OCI-LY1 (cell line): ENCODE measurements around the gene DACT2.

Experiments
- H2AFZ ChIP-seq: fragments of 200-600 bp; sonication (generic), shearing (Covaris generic); 2 replicates; pipeline ENCODE4 v1.6.0; 2014; ENCODE audit warnings: antibody characterized with exemption, mild to moderate bottlenecking, low read length
- H3F3A ChIP-seq: fragments of 200-600 bp; sonication (generic), shearing (Covaris generic); 2 replicates; pipeline ENCODE4 v1.6.0; 2014; ENCODE audit warnings: mild to moderate bottlenecking, antibody characterized with exemption, low read length, moderate library complexity; ENCODE audit not compliant: insufficient read depth
- H3K27ac ChIP-seq: fragments of 200-600 bp; sonication (generic); 2 replicates; pipeline ENCODE4 v1.5.1; 2014; ENCODE audit warnings: low read length, mixed run types, mild to moderate bottlenecking, low read depth; ENCODE audit not compliant: poor library complexity, severe bottlenecking
- H3K27me3 ChIP-seq: fragments of 200-600 bp; sonication (generic); 2 replicates; pipeline ENCODE4 v1.6.0; 2014; ENCODE audit warnings: antibody characterized with exemption, mild to moderate bottlenecking, low read length, moderate library complexity; ENCODE audit not compliant: insufficient read depth
- H3K36me3 ChIP-seq: fragments of 200-600 bp; sonication (generic); 2 replicates; pipeline ENCODE4 v1.6.1; 2014; ENCODE audit warnings: mild to moderate bottlenecking, antibody characterized with exemption, low read length, moderate library complexity, mixed read lengths; ENCODE audit not compliant: insufficient read depth
- H3K4me1 ChIP-seq: fragments of 200-600 bp; sonication (generic); 2 replicates; pipeline ENCODE4 v1.5.1; 2014; ENCODE audit warnings: mild to moderate bottlenecking, low read length, moderate library complexity; ENCODE audit not compliant: insufficient read depth, severe bottlenecking
- H3K4me2 ChIP-seq: fragments of 200-600 bp; sonication (generic), shearing (Covaris generic); 2 replicates; pipeline ENCODE4 v1.6.1; 2014; ENCODE audit warnings: low read length
- H3K4me3 ChIP-seq: fragments of 200-600 bp; sonication (generic); 2 replicates; pipeline ENCODE4 v1.5.1; 2014; ENCODE audit warnings: low read length, low read depth, mild to moderate bottlenecking, mixed read lengths; ENCODE audit not compliant: poor library complexity, severe bottlenecking
- H3K79me2 ChIP-seq: fragments of 200-600 bp; shearing (Covaris generic); 2 replicates; pipeline ENCODE4 v1.6.1; 2016; ENCODE audit warnings: mixed run types, low read length, mixed read lengths; ENCODE audit not compliant: insufficient read depth
- H3K9ac ChIP-seq: fragments of 200-600 bp; sonication (generic), shearing (Covaris generic); 2 replicates; pipeline ENCODE4 v1.6.1; 2014; ENCODE audit warnings: mild to moderate bottlenecking, low read length, mixed read lengths
- H3K9me2 ChIP-seq: fragments of 200-600 bp; sonication (generic), shearing (Covaris generic); 2 replicates; pipeline ENCODE4 v1.6.1; 2014; ENCODE audit warnings: low read depth, mild to moderate bottlenecking, low read length, mixed read lengths
- H3K9me3 ChIP-seq: fragments of 200-600 bp; shearing (Covaris generic); 2 replicates; pipeline ENCODE4 v1.6.1; 2014; ENCODE audit warnings: low read length, mixed read lengths
- H4K20me1 ChIP-seq: fragments of 200-600 bp; sonication (generic), shearing (Covaris generic); 2 replicates; pipeline ENCODE4 v1.6.0; 2016; ENCODE audit warnings: mild to moderate bottlenecking, low read length; ENCODE audit not compliant: insufficient read depth
- CTCF ChIP-seq: fragments of 200-600 bp; sonication (generic), shearing (Covaris generic); IDR thresholded peaks from 2 replicates; pipeline ENCODE4 v1.5.1; 2017; ENCODE audit warnings: mild to moderate bottlenecking, antibody characterized with exemption, low read length, moderate library complexity, mixed read lengths
- EZH2 ChIP-seq: fragments of 200-600 bp; sonication (generic), shearing (Covaris generic); IDR thresholded peaks from 2 replicates; pipeline ENCODE4 v1.8.0; 2017; ENCODE audit warnings: borderline replicate concordance, mixed run types, mild to moderate bottlenecking, antibody characterized with exemption, low read length, moderate library complexity, mixed read lengths

DACT2 gene

GRCh38 chr6:168345896-168346754 is 26.5 kb upstream of the DACT2 start:
- no peak overlapping the region for H3K4me3 ChIP-seq
- H3K4me1 ChIP-seq = no peaks in the 10 kb centered on the region
- no peak overlapping the region for H3K4me2 ChIP-seq
- H2AFZ ChIP-seq = no peak overlapping the region
- no peaks in the 10 kb centered on the region for H3K9me2 ChIP-seq
- H3K79me2 ChIP-seq = no peaks in the 10 kb centered on the region
- no peaks in the 10 kb centered on the region; the same call in 1 of the 2 replicates for H3K27me3 ChIP-seq
- H3K36me3 ChIP-seq = no peaks in the 10 kb centered on the region
- no peaks in the 10 kb centered on the region for H4K20me1 ChIP-seq
- TF ChIP-seq CTCF = no peak
- TF ChIP-seq EZH2 = no peak
- no peak overlapping the region for H3K9ac ChIP-seq
- no peaks in the 10 kb centered on the region for H3F3A ChIP-seq
- H3K27ac ChIP-seq = no peak overlapping the region
- H3K9me3 ChIP-seq = no peaks in the 10 kb centered on the region

GRCh38 chr6:168345266-168345665 is 25.7 kb upstream of the DACT2 start:
- no peaks in the 10 kb centered on the region for H3K79me2 ChIP-seq
- no peak overlapping the region for H3K9ac ChIP-seq
- TF ChIP-seq EZH2 = no peak
- no peak for TF ChIP-seq CTCF
- H3K4me2 ChIP-seq = no peak overlapping the region
- no peaks in the 10 kb centered on the region; the same call in 1 of the 2 replicates for H3K27me3 ChIP-seq
- H3K4me3 ChIP-seq = no peak overlapping the region
- no peaks in the 10 kb centered on the region for H3K9me2 ChIP-seq
- no peak overlapping the region for H3K27ac ChIP-seq
- no peaks in the 10 kb centered on the region for H4K20me1 ChIP-seq
- H3K36me3 ChIP-seq = no peaks in the 10 kb centered on the region
- no peaks in the 10 kb centered on the region for H3K9me3 ChIP-seq
- H2AFZ ChIP-seq = no peak overlapping the region
- no peaks in the 10 kb centered on the region for H3K4me1 ChIP-seq
- no peaks in the 10 kb centered on the region for H3F3A ChIP-seq

GRCh38 chr6:168344338-168344737 is 24.8 kb upstream of the DACT2 start:
- Histone ChIP-seq H3K4me3 (no peak overlapping the region), H3K27ac (no peak overlapping the region), H3K9me2 (no peaks in the 10 kb centered on the region), H2AFZ (no peak overlapping the region), H4K20me1 (no peaks in the 10 kb centered on the region), H3K9ac (no peak overlapping the region), H3K27me3 (no peaks in the 10 kb centered on the region; the same call in 1 of the 2 replicates), H3K4me2 (no peak overlapping the region), H3K9me3 (no peaks in the 10 kb centered on the region), H3K36me3 (no peaks in the 10 kb centered on the region), H3K79me2 (no peaks in the 10 kb centered on the region), H3F3A (no peaks in the 10 kb centered on the region), H3K4me1 (no peaks in the 10 kb centered on the region)
- no peak for TF ChIP-seq CTCF
- no peak for TF ChIP-seq EZH2
